A673 (cell line): Measurements from ENCODE around the gene PLA2G4C. TPM values are rescaled to one million over a fixed set of nuclear protein-coding genes. Genes with fewer than 3 reads are reported as not detected.

ENCODE experiments used
- BruUV-seq: library from RNA; stranded (reverse); fragments of 400-500 nt; replicated peaks from 2 replicates; lab custom pipeline; 2021; lab: Mats Ljungman, UMichigan
- CTCF ChIA-PET: fragments of 300-600 bp; sonication (Branson Sonifier 250); formaldehyde crosslinking; loops from one replicate; lab custom pipeline; 2022; ENCODE audit warnings: antibody characterized with exemption; lab: Charles Lee
- POLR2A ChIA-PET: fragments of 300-600 bp; sonication (Branson Sonifier 250); formaldehyde crosslinking; loops from one replicate; lab custom pipeline; 2022; ENCODE audit warnings: antibody characterized with exemption; ENCODE audit not compliant: low non-redundant PET; lab: Charles Lee
- DNase-seq: peaks from one replicate; pipeline ENCODE4 v3.0.0-alpha.2; 2015; ENCODE audit warnings: low spot score
- H3K27ac ChIP-seq: fragments of 200-600 bp; sonication (generic); 2 replicates; pipeline ENCODE4 v1.5.1; 2016; ENCODE audit warnings: mixed run types, low read depth, mild to moderate bottlenecking, mixed read lengths, antibody characterized with exemption, low read length; ENCODE audit not compliant: poor library complexity, severe bottlenecking
- H3K27me3 ChIP-seq: fragments of 200-600 bp; sonication (generic); replicated peaks from 2 replicates; pipeline ENCODE4 v1.6.1; 2017; ENCODE audit warnings: mixed run types, low read depth, mild to moderate bottlenecking, mixed read lengths, antibody characterized with exemption, low read length; ENCODE audit not compliant: insufficient read depth, poor library complexity
- H3K36me3 ChIP-seq: fragments of 200-600 bp; sonication (generic); 2 replicates; pipeline ENCODE4 v1.6.1; 2016; ENCODE audit warnings: mixed run types, mild to moderate bottlenecking, mixed read lengths, antibody characterized with exemption, low read length; ENCODE audit not compliant: insufficient read depth, poor library complexity, severe bottlenecking
- H3K4me1 ChIP-seq: fragments of 200-600 bp; sonication (generic); 2 replicates; pipeline ENCODE4 v1.6.1; 2017; ENCODE audit warnings: mixed run types, mild to moderate bottlenecking, mixed read lengths, antibody characterized with exemption, low read length; ENCODE audit not compliant: insufficient read depth, poor library complexity, severe bottlenecking
- H3K4me3 ChIP-seq: fragments of 200-600 bp; sonication (generic); 2 replicates; pipeline ENCODE4 v1.5.1; 2016; ENCODE audit warnings: low read depth, mixed run types, mild to moderate bottlenecking, mixed read lengths, low read length; ENCODE audit not compliant: poor library complexity, severe bottlenecking
- H3K9me3 ChIP-seq: fragments of 200-600 bp; sonication (generic); 2 replicates; pipeline ENCODE4 v1.6.1; 2016; ENCODE audit warnings: mixed run types, low read depth, mild to moderate bottlenecking, mixed read lengths, antibody characterized with exemption, low read length; ENCODE audit not compliant: poor library complexity, severe bottlenecking
- EZH2 ChIP-seq: fragments of 200-600 bp; sonication (generic); IDR thresholded peaks from 2 replicates; pipeline ENCODE4 v1.6.1; 2017; ENCODE audit warnings: borderline replicate concordance, low read depth, mild to moderate bottlenecking, mixed read lengths, antibody characterized with exemption, low read length; ENCODE audit not compliant: poor library complexity, severe bottlenecking
- intact Hi-C: fragments of 100-400 bp; cut with micrococcal nuclease; formaldehyde crosslinking; loops from one replicate; pipeline ENCODE4 v1.10.0; 2022; ENCODE audit not compliant: unreplicated experiment
- total RNA-seq: library from RNA; stranded (reverse); gene quantifications from 2 replicates; pipeline ENCODE4 v1.2.3, GENCODE V29; 2021
- TF ChIP-seq, protein P1 (sequence below): fragments of 300-800, 200-600 bp; sonication (generic); conservative IDR thresholded peaks from 2 replicates; pipeline ENCODE4 v1.5.1; 2017; ENCODE audit warnings: low read depth, mild to moderate bottlenecking, antibody characterized with exemption, low read length, moderate library complexity, mixed read lengths

The PLA2G4C gene
- total RNA-seq, 1 experiment from 2014 or later = 8.2 TPM

DNA sequence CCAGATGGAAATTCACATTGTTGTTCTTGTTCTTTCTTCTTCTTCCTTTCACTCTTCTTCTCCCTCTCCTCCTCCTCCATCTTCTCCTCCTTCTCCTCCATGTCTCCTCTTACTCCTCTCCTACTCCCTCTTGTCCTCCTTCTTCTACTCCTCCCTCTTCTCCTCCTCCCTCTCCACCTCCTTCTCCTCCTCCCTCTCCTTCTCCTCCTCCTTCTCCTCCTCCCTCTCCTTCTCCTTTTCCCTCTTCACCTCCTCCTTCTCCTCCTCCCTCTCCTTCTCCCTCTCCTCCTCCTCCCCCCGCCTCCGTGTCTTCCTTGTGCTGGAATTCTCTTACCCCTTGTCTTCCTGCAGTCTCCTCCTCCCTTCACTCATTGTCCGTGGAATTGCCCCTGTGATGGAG, 85.1 kb downstream of the PLA2G4C start:
- ChIA-PET CTCF (no interaction called here), POLR2A (no interaction called here)
- BruUV-seq = no TSS peak
- no peak for DNase-seq
- H3K9me3 ChIP-seq = no peaks in the 10 kb centered on the region
- peaks cover 7% of the 10 kb centered on the region for H3K4me1 ChIP-seq
- H3K27ac ChIP-seq = no peak overlapping the region
- intact Hi-C loops = no loop called here
- no peak overlapping the region for H3K4me3 ChIP-seq
- peaks cover 15% of the 10 kb centered on the region for H3K27me3 ChIP-seq
- TF ChIP-seq, protein P1, sequence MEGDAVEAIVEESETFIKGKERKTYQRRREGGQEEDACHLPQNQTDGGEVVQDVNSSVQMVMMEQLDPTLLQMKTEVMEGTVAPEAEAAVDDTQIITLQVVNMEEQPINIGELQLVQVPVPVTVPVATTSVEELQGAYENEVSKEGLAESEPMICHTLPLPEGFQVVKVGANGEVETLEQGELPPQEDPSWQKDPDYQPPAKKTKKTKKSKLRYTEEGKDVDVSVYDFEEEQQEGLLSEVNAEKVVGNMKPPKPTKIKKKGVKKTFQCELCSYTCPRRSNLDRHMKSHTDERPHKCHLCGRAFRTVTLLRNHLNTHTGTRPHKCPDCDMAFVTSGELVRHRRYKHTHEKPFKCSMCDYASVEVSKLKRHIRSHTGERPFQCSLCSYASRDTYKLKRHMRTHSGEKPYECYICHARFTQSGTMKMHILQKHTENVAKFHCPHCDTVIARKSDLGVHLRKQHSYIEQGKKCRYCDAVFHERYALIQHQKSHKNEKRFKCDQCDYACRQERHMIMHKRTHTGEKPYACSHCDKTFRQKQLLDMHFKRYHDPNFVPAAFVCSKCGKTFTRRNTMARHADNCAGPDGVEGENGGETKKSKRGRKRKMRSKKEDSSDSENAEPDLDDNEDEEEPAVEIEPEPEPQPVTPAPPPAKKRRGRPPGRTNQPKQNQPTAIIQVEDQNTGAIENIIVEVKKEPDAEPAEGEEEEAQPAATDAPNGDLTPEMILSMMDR = no peak
- no peak for TF ChIP-seq EZH2
- H3K36me3 ChIP-seq = no peaks in the 10 kb centered on the region

DNA sequence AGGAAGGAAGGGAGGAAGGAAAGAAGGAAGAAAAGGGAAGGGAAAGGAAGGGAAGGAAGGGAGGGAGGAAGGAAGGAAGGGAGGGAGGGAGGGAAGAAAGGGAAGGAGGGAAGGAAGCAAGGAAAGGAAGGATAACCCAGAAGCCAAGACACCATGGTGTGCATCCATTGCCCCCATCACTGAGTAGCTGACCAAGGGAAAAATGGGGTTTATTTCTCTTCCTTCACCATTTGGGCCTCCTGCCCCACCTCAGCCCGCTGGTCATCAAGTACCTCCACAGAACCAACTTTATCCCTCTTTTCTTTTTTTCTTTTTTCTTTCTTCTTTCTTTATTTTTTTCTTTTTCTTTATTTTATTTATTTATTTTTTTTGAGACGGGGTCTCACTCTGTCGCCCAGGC, 87.1 kb downstream of the PLA2G4C start:
- no peak for TF ChIP-seq EZH2
- TF ChIP-seq, protein P1 = no peak
- H3K9me3 ChIP-seq = no peaks in the 10 kb centered on the region
- H3K27ac ChIP-seq = no peak overlapping the region
- BruUV-seq = no TSS peak
- DNase-seq = no peak
- H3K4me3 ChIP-seq = no peak overlapping the region
- CTCF ChIA-PET = no interaction called here
- intact Hi-C loops = no loop called here
- H3K36me3 ChIP-seq = no peaks in the 10 kb centered on the region
- peaks cover 15% of the 10 kb centered on the region for H3K27me3 ChIP-seq
- POLR2A ChIA-PET = no interaction called here
- no peaks in the 10 kb centered on the region for H3K4me1 ChIP-seq

DNA sequence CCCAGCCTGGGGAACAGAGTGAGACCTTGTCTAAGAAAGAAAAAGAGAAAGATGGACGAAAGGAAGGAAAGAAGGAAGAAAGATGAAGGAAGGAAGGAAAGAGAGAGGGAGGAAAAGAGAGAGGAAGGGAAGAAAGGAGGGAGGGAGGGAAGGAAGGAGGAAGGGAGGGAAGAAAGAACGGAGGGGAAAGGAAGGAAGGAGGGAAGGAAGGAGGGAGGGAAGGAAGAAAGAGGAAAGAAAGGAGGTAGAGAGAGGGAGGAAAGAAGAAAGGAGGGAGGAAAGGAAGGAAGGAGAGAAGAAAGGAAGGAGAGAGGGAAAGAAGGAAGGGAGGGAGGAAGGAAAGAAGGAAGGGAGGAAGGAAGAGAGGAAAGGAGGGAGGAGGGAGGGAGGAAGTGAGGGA, 87.6 kb downstream of the PLA2G4C start:
- no TSS peak for BruUV-seq

More for the DNA sequence above, 87.6 kb downstream of the PLA2G4C start:
- H3K9me3 ChIP-seq = no peaks in the 10 kb centered on the region
- CTCF ChIA-PET = no interaction called here
- no peaks in the 10 kb centered on the region for H3K4me1 ChIP-seq
- POLR2A ChIA-PET = no interaction called here
- no peak overlapping the region for H3K27ac ChIP-seq
- no peak for DNase-seq
- intact Hi-C loops = no loop called here
- TF ChIP-seq, protein P1 = no peak
- TF ChIP-seq EZH2 = no peak
- no peak overlapping the region for H3K4me3 ChIP-seq
- peaks cover 15% of the 10 kb centered on the region for H3K27me3 ChIP-seq
- no peaks in the 10 kb centered on the region for H3K36me3 ChIP-seq
